Lung microvascular endothelial cell (primary cell): ENCODE measurements around the gene DHRS4. TPM values are rescaled to one million over a fixed set of nuclear protein-coding genes. Genes with fewer than 3 reads are reported as not detected.

ENCODE experiments used
- total RNA-seq: library from RNA; depleted of rRNA; stranded (reverse); fragments of >200 nt; gene quantifications from 2 replicates; pipeline ENCODE4 v1.2.1, GENCODE V29; 2014

DHRS4 gene
- total RNA-seq, 1 donor from 2014 or later: 42.7 TPM

Other genes starting within 250 kb of the DHRS4 start
- gene DHRS4L2, start 35.2 kb downstream of the DHRS4 start, total RNA-seq: 9.4 and 9.5 TPM in 2 replicates
- gene CARMIL3, start 98.2 kb downstream of the DHRS4 start, total RNA-seq: under 0.01 TPM in 1 of 2 replicates, not detected in the other
- not detected in 2 replicates for gene CPNE6, start 117.8 kb downstream of the DHRS4 start, total RNA-seq
- gene PCK2, start 140.5 kb downstream of the DHRS4 start, total RNA-seq: 7.6 and 9.7 TPM in 2 replicates
- 59.9 and 77.8 TPM in 2 replicates for gene DCAF11, start 161.0 kb downstream of the DHRS4 start, total RNA-seq
- gene NRL, start 161.2 kb downstream of the DHRS4 start, total RNA-seq: 1.1 and 1.6 TPM in 2 replicates
- 0.20 and 0.44 TPM in 2 replicates for gene FITM1, start 176.9 kb downstream of the DHRS4 start, total RNA-seq
- 114 TPM in 2 replicates for gene PSME1, start 182.4 kb downstream of the DHRS4 start, total RNA-seq
- gene EMC9, start 187.8 kb downstream of the DHRS4 start, total RNA-seq: 13.9 and 20.4 TPM in 2 replicates
- gene PSME2, start 192.8 kb downstream of the DHRS4 start, total RNA-seq: 114 and 139 TPM in 2 replicates
- gene RNF31, start 193.7 kb downstream of the DHRS4 start, total RNA-seq: 21.1 and 23.2 TPM in 2 replicates
- gene IRF9, start 207.5 kb downstream of the DHRS4 start, total RNA-seq: 41.6 and 42.9 TPM in 2 replicates
- 1.1 and 1.2 TPM in 2 replicates for gene REC8, start 218.3 kb downstream of the DHRS4 start, total RNA-seq
- gene IPO4, start 235.0 kb downstream of the DHRS4 start, total RNA-seq: 24.4 and 25.7 TPM in 2 replicates
- gene TM9SF1, start 241.7 kb downstream of the DHRS4 start, total RNA-seq: 30.5 and 46.2 TPM in 2 replicates